ENCODE data around the gene PCCA. TPM values are rescaled to one million over a fixed set of nuclear protein-coding genes. Genes with fewer than 3 reads are reported as not detected.

Gene PCCA
- total RNA-seq, 4 donors from 2014 or later, result 46.9 to 66.0 (median 49.4) TPM

DNA sequence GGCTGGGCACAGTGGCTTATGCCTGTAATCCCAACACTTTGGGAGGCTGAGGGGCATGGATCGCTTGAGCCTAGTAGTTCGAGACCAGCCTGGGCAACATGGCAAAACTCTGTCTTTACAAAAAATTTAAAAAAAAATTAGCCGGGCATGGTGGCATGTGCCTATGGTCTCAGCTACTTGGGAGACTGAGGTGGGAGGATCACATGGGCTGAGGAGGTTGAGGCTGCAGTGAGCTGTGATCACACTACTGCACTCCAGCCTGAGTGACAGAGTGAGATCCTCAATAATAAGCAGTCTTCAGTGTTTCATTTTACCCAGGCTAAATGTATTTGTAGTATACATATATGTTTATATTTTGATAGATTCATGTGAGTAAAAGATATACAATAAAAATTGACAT, 414.7 kb downstream of the PCCA start:
- Histone ChIP-seq H3K4me1 (peaks cover 0 to 7% (median 0%) of the 10 kb centered on the region in 4 donors), H3K4me3 (no peak overlapping the region), H3K27ac (no peak overlapping the region), H3K36me3 (no peaks in the 10 kb centered on the region), H3K9me3 (no peaks in the 10 kb centered on the region), H3K27me3 (no peaks in the 10 kb centered on the region)
- no peak for DNase-seq
- TF ChIP-seq POLR2A (IDR thresholded peaks at IDR 0.05) (no peak), CTCF (IDR thresholded peaks at IDR 0.05) (no peak)

DNA sequence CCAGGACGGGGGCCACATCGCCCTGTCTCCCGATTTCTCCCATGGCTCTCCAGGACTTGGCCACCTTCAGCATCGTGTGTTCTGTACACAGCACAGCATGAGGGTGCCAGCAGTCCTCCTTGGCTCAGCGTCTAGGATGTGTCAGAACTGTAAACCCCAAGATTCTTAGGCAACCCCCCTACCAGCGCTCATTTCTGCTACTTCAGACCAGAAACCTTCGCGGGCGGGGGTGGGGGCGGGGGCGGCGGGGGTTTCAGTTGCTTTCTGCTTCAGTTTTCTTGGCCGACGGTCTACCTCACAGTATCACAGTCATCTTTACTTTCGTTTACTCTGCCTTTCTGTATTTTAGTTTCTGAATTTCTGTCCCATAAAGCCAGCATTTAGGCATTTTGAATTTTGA, 417.3 kb downstream of the PCCA start:
- peaks cover 0 to 7% (median 0%) of the 10 kb centered on the region in 4 donors for H3K4me1 ChIP-seq
- no peak overlapping the region for H3K27ac ChIP-seq
- H3K9me3 ChIP-seq, result no peaks in the 10 kb centered on the region
- TF ChIP-seq CTCF (IDR thresholded peaks at IDR 0.05), result no peak
- TF ChIP-seq POLR2A (IDR thresholded peaks at IDR 0.05), result no peak
- DNase-seq, result no peak
- H3K4me3 ChIP-seq, result no peak overlapping the region
- no peaks in the 10 kb centered on the region for H3K27me3 ChIP-seq
- H3K36me3 ChIP-seq, result no peaks in the 10 kb centered on the region

GRCh38 chr13:100506600-100507422, 417.9 kb downstream of the PCCA start:
- TF ChIP-seq POLR2A (IDR thresholded peaks at IDR 0.05) (no peak), CTCF (IDR thresholded peaks at IDR 0.05) (no peak)
- H3K27me3 ChIP-seq, result no peaks in the 10 kb centered on the region
- no peak overlapping the region for H3K4me3 ChIP-seq
- no peak for DNase-seq
- H3K27ac ChIP-seq, result no peak overlapping the region
- H3K4me1 ChIP-seq, result peaks cover 0 to 7% (median 0%) of the 10 kb centered on the region in 4 donors
- no peaks in the 10 kb centered on the region for H3K9me3 ChIP-seq
- H3K36me3 ChIP-seq, result no peaks in the 10 kb centered on the region

DNA sequence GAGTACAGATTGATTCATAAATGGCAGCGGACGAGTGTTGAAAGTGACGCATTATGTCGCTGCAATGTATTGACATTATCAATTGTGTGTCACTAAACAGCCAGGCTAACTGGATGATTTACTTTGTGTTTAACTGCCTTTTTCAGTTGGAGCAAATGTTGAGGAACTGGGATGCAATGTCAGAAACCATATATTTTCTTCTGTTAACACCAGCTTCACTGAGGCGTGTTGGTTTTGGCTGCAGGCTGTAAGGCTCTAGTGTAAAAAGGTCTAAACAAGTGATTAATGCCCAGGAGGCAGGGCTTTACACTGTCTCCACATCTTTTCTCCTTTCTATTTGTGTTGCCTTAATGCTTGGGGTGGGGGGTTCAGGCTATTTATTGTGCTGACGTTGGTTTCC, 419.6 kb downstream of the PCCA start:
- Histone ChIP-seq H3K27ac (no peak overlapping the region), H3K4me3 (no peak overlapping the region), H3K4me1 (peaks cover 0 to 7% (median 0%) of the 10 kb centered on the region in 4 donors), H3K9me3 (no peaks in the 10 kb centered on the region), H3K36me3 (no peaks in the 10 kb centered on the region), H3K27me3 (no peaks in the 10 kb centered on the region)
- no peak for DNase-seq
- no peak for TF ChIP-seq CTCF (IDR thresholded peaks at IDR 0.05)
- TF ChIP-seq POLR2A (IDR thresholded peaks at IDR 0.05), result no peak

- Histone ChIP-seq H3K36me3 (no peaks in the 10 kb centered on the region), H3K9me3 (no peaks in the 10 kb centered on the region), H3K4me1 (peaks cover 0 to 7% (median 0%) of the 10 kb centered on the region in 4 donors), H3K27ac (no peak overlapping the region), H3K4me3 (no peak overlapping the region), H3K27me3 (no peaks in the 10 kb centered on the region)
- no peak for DNase-seq
- no peak for TF ChIP-seq CTCF (IDR thresholded peaks at IDR 0.05)
- no peak for TF ChIP-seq POLR2A (IDR thresholded peaks at IDR 0.05)
Observed at GRCh38 chr13:100508996-100509395, 420.1 kb downstream of the PCCA start.

All from Peyer's patch (tissue), 4 donors.